HEK293T (cell line): ENCODE data around the gene ERO1B.
"Not testable (repeated sequence)": the region's sequence is repeated elsewhere in the genome, so short reads cannot be mapped to it uniquely, and the experiment has no call there.

ENCODE experiments used
- CTCF ChIA-PET: fragments of 350-600 bp; formaldehyde crosslinking; extraction: SDS; loops from one replicate; lab custom pipeline; 2021; ENCODE audit warnings: antibody characterized with exemption, inconsistent platforms; lab: Yijun Ruan, JAX
- POLR2A ChIA-PET: fragments of 350-600 bp; formaldehyde crosslinking; extraction: SDS; loops from one replicate; lab custom pipeline; 2020; ENCODE audit warnings: antibody characterized with exemption, inconsistent platforms; lab: Yijun Ruan, JAX
- DNase-seq: peaks from one replicate; pipeline ENCODE4 v3.0.0; 2012; ENCODE audit warnings: mixed read lengths; ENCODE audit errors: extremely low spot score
- ARNT ChIP-seq: fragments of 450-650 bp; IDR thresholded peaks from 2 replicates; pipeline ENCODE4 v1.6.1; 2017; ENCODE audit warnings: mild to moderate bottlenecking
- BHLHE40 ChIP-seq: fragments of 450-650 bp; IDR thresholded peaks from 2 replicates; pipeline ENCODE4 v1.6.1; 2016; ENCODE audit warnings: mild to moderate bottlenecking, moderate library complexity, borderline replicate concordance
- CTBP1 ChIP-seq: fragments of 450-650 bp; IDR thresholded peaks from 2 replicates; pipeline ENCODE4 v1.6.1; 2016; ENCODE audit warnings: borderline replicate concordance
- ELF4 ChIP-seq: fragments of 450-650 bp; IDR thresholded peaks from 2 replicates; pipeline ENCODE4 v1.6.1; 2017; ENCODE audit warnings: antibody characterized with exemption
- FOXA1 ChIP-seq: fragments of 450-650 bp; IDR thresholded peaks from 2 replicates; pipeline ENCODE4 v1.6.1; 2016; ENCODE audit warnings: mild to moderate bottlenecking
- FOXK2 ChIP-seq: fragments of 450-650 bp; IDR thresholded peaks from 2 replicates; pipeline ENCODE4 v1.6.1; 2016; ENCODE audit warnings: mild to moderate bottlenecking
- FOXM1 ChIP-seq: fragments of 450-650 bp; IDR thresholded peaks from 2 replicates; pipeline ENCODE4 v1.6.1; 2017; ENCODE audit warnings: mild to moderate bottlenecking, borderline replicate concordance
- HDGF ChIP-seq: fragments of 450-650 bp; IDR thresholded peaks from 2 replicates; pipeline ENCODE4 v1.6.1; 2017; ENCODE audit warnings: antibody characterized with exemption, borderline replicate concordance
- L3MBTL2 ChIP-seq: fragments of 450-650 bp; conservative IDR thresholded peaks from 2 replicates; pipeline ENCODE4 v1.6.1; 2016; ENCODE audit warnings: mild to moderate bottlenecking
- LEF1 ChIP-seq: fragments of 450-650 bp; IDR thresholded peaks from 2 replicates; pipeline ENCODE4 v1.6.1; 2017; ENCODE audit warnings: mild to moderate bottlenecking, borderline replicate concordance
- NFRKB ChIP-seq: fragments of 450-650 bp; IDR thresholded peaks from 2 replicates; pipeline ENCODE4 v1.6.1; 2016; ENCODE audit warnings: mild to moderate bottlenecking, moderate library complexity
- PKNOX1 ChIP-seq: fragments of 450-650 bp; IDR thresholded peaks from 2 replicates; pipeline ENCODE4 v1.6.1; 2016
- SP1 ChIP-seq: fragments of 450-650 bp; IDR thresholded peaks from 2 replicates; pipeline ENCODE4 v1.6.1; 2017
- SUZ12 ChIP-seq: fragments of 450-650 bp; IDR thresholded peaks from 2 replicates; pipeline ENCODE4 v1.6.1; 2016; ENCODE audit warnings: mild to moderate bottlenecking
- TARDBP ChIP-seq: fragments of 450-650 bp; IDR thresholded peaks from 2 replicates; pipeline ENCODE4 v1.6.1; 2016
- ZNF384 ChIP-seq: fragments of 450-650 bp; IDR thresholded peaks from 2 replicates; pipeline ENCODE4 v1.6.1; 2016

The ERO1B gene

GRCh38 chr1:236315092-236315491 is 33.3 kb upstream of the ERO1B start:
- no peak for DNase-seq
- ChIA-PET CTCF (interaction anchor here (0.6 kb wide), 1 partner anchor 156 kb away, joined by 3 read pairs; no protein-coding TSS in a partner anchor), POLR2A (no interaction called here)
- TF ChIP-seq ELF4 (no peak), L3MBTL2 (no peak), CTBP1 (no peak), TARDBP (no peak), ZNF384 (no peak), FOXM1 (no peak), SP1 (no peak), PKNOX1 (no peak), ARNT (no peak)

- POLR2A ChIA-PET, DNase-seq, CTCF ChIA-PET: not testable (repeated sequence)
Observed at GRCh38 chr1:236314050-236314449, 32.3 kb upstream of the ERO1B start.

GRCh38 chr1:236313427-236313826 is 31.7 kb upstream of the ERO1B start:
- no peak for DNase-seq
- TF ChIP-seq PKNOX1 (no peak), LEF1 (no peak), FOXM1 (no peak), SUZ12 (no peak), HDGF (no peak), FOXA1 (no peak), BHLHE40 (no peak), FOXK2 (no peak), TARDBP (no peak), L3MBTL2 (no peak), CTBP1 (no peak), SP1 (no peak), ARNT (no peak), NFRKB (no peak), ELF4 (no peak), ZNF384 (no peak)
- ChIA-PET POLR2A (no interaction called here), CTCF (interaction anchor here (0.6 kb wide), 1 partner anchor 202 kb away, joined by 3 read pairs; no protein-coding TSS in a partner anchor)

- POLR2A ChIA-PET, result interaction anchor here (1.0 kb wide), 1 partner anchor 13 kb away, joined by 3 read pairs; no protein-coding TSS in a partner anchor
- no peak for DNase-seq
- TF ChIP-seq SP1 (no peak), FOXK2 (no peak), FOXM1 (no peak), HDGF (no peak), ELF4 (no peak), TARDBP (no peak), PKNOX1 (no peak), L3MBTL2 (no peak), FOXA1 (no peak), ARNT (no peak), NFRKB (no peak), CTBP1 (no peak), ZNF384 (no peak)
- CTCF ChIA-PET, result interaction anchor here (0.6 kb wide), 1 partner anchor 204 kb away, joined by 3 read pairs; no protein-coding TSS in a partner anchor
Observed at GRCh38 chr1:236311040-236311439, 29.3 kb upstream of the ERO1B start.

GRCh38 chr1:236308827-236309226 is 27.1 kb upstream of the ERO1B start:
- DNase-seq, result no peak
- CTCF ChIA-PET, result no interaction called here
- POLR2A ChIA-PET, result no interaction called here
- no peak for TF ChIP-seq FOXK2
- TF ChIP-seq NFRKB, result no peak
- TF ChIP-seq SP1, result no peak
- no peak for TF ChIP-seq FOXA1
- TF ChIP-seq HDGF, result no peak
- no peak for TF ChIP-seq L3MBTL2
- TF ChIP-seq PKNOX1, result no peak
- no peak for TF ChIP-seq BHLHE40
- TF ChIP-seq TARDBP, result no peak
- TF ChIP-seq FOXM1, result no peak
- no peak for TF ChIP-seq CTBP1
- TF ChIP-seq SUZ12, result no peak
- TF ChIP-seq LEF1, result no peak
- no peak for TF ChIP-seq ZNF384

DNA sequence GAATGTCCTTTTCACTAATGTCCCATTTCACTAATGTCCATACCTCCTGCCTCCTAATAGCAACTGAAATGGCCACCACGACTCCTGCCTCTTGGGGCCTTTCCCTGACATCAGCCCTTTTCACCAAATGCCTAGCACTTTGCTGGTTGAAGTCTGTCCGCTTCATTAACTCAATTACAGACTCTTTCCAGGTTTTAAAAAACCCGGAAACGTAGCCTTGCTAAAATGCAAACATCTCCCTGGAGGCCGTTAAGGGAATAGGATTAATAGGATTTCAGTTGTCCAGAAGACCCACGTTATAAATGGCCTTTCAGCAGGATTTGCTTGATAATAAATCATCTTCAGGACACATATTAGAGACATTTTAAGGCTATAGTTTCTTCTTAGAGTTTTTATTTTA is 25.7 kb upstream of the ERO1B start:
- ChIA-PET POLR2A (no interaction called here), CTCF (interaction anchor here (0.6 kb wide), 2 partner anchors 160 to 186 kb away, joined by 3 read pairs; no protein-coding TSS in a partner anchor)
- peak; percentile 49 for DNase-seq
- TF ChIP-seq PKNOX1 (peak; percentile 77), TARDBP (no peak), HDGF (no peak), ARNT (no peak), FOXA1 (no peak), SP1 (no peak), CTBP1 (0 out of 2 replicates have a peak, but pooled peaks have one; percentile 26), NFRKB (no peak), SUZ12 (no peak), BHLHE40 (no peak), FOXM1 (no peak), ELF4 (no peak; the same call in 1 of the 2 replicates), ZNF384 (no peak), LEF1 (no peak)
